Mesodermal cell (in vitro differentiated cells): ENCODE measurements around the gene RNF183.
"Not testable (repeated sequence)": the region's sequence is repeated elsewhere in the genome, so short reads cannot be mapped to it uniquely, and the experiment has no call there.

Experiments
- H3K27ac ChIP-seq: 2 replicates; pipeline ENCODE4 v1.7.0; 2013; ENCODE audit warnings: mild to moderate bottlenecking, low read depth, low read length, moderate library complexity; ENCODE audit not compliant: severe bottlenecking
- H3K36me3 ChIP-seq: 2 replicates; pipeline ENCODE4 v1.7.1; 2013; ENCODE audit warnings: mild to moderate bottlenecking, low read length, moderate library complexity; ENCODE audit not compliant: control insufficient read depth, insufficient read depth
- H3K4me1 ChIP-seq: one replicate; pipeline ENCODE4 v1.7.1; 2013; ENCODE audit warnings: mild to moderate bottlenecking, low read length; ENCODE audit not compliant: insufficient read depth, control insufficient read depth, poor library complexity, severe bottlenecking
- H3K4me3 ChIP-seq: 2 replicates; pipeline ENCODE4 v1.7.0; 2013; ENCODE audit warnings: low read length, control low read depth, mild to moderate bottlenecking; ENCODE audit not compliant: insufficient read depth, poor library complexity, severe bottlenecking; ENCODE audit errors: extremely low read depth
- H3K9me3 ChIP-seq: 2 replicates; pipeline ENCODE4 v1.7.1; 2013; ENCODE audit warnings: mild to moderate bottlenecking, low read length, moderate library complexity; ENCODE audit not compliant: control insufficient read depth
- WGBS, 2 experiments: methylation state at CpG; one replicate each; pipeline ENCODE4 v1.1.5; 2013; ENCODE audit warnings: missing lambda C conversion rate in 2 of 2; ENCODE audit not compliant: insufficient coverage in 2 of 2; 5-methylcytosine and 5-hydroxymethylcytosine counted together

Gene RNF183

DNA sequence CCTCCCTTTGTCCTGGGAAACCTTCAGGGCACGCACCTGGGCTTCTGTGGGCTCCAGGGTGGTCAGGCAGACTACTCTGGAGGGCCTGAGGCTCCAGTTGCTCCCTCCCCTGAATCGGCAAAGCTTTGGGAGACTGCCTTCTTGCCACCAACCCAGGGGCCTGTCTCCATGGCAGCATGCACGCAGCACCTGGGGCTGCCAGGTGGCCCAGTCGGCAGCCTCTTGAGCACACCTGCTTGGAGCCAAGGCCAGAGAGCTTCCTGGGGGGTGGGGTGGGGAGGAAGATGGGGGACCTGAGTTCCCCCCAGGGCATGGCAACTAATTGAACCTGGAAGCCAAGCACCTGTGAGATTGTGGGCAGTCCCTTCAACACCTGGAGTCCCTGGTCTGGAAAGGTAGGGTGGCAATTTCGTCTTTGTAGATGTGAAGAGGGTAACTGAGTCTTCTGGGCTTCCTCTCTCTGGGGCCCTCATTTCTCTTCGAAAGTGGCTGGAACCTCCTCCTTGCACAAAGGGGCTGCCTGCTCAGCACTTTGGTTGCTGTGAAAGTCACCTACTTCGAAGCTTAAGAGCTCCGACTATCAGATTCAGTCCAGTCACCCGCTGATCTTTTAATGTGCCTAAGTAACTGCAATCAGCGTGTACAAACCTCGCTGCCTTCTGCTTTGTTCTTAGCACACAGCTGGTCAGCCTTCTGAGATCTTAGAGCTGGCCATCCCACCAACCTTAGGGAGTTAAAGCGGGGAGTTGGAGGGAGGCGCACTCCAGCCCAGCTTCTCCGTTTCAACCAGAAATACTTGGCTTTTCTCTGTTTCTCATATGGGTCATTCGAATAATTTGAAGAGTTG lies 4.0 kb downstream of the RNF183 start:
- no peaks in the 10 kb centered on the region for H3K9me3 ChIP-seq
- 88 to 90% methylated on average over 7 to 11 of the region's 15 CpGs for WGBS, 2 experiments
- H3K36me3 ChIP-seq = no peaks in the 10 kb centered on the region
- H3K4me3 ChIP-seq = no peak overlapping the region
- no peaks in the 10 kb centered on the region for H3K4me1 ChIP-seq
- H3K27ac ChIP-seq = no peak overlapping the region

- H3K4me3 ChIP-seq = no peak overlapping the region
- no peaks in the 10 kb centered on the region for H3K4me1 ChIP-seq
- peaks cover 3% of the 10 kb centered on the region for H3K36me3 ChIP-seq
- no peak overlapping the region for H3K27ac ChIP-seq
- H3K9me3 ChIP-seq = no peaks in the 10 kb centered on the region
- WGBS, 2 experiments = 95 to 98% methylated on average over 5 to 8 of the region's 8 CpGs
Measured at GRCh38 chr9:113298311-113298710, 4.9 kb downstream of the RNF183 start.

- no peak overlapping the region for H3K27ac ChIP-seq
- 86 to 89% methylated on average over 4 to 7 of the region's 9 CpGs for WGBS, 2 experiments
- peaks cover 16% of the 10 kb centered on the region for H3K36me3 ChIP-seq
Measured at GRCh38 chr9:113296796-113297558, 6.2 kb downstream of the RNF183 start.

GRCh38 chr9:113296247-113296646 lies 6.9 kb downstream of the RNF183 start:
- H3K9me3 ChIP-seq, H3K27ac ChIP-seq, H3K4me3 ChIP-seq, H3K4me1 ChIP-seq: not testable (repeated sequence)
- H3K36me3 ChIP-seq = peaks cover 23% of the 10 kb centered on the region
- WGBS, 2 experiments = 95 to 96% methylated on average over 7 of the region's 8 CpGs

More at GRCh38 chr9:113296796-113297558, 6.2 kb downstream of the RNF183 start:
- no peaks in the 10 kb centered on the region for H3K4me1 ChIP-seq
- no peaks in the 10 kb centered on the region for H3K9me3 ChIP-seq
- no peak overlapping the region for H3K4me3 ChIP-seq

DNA sequence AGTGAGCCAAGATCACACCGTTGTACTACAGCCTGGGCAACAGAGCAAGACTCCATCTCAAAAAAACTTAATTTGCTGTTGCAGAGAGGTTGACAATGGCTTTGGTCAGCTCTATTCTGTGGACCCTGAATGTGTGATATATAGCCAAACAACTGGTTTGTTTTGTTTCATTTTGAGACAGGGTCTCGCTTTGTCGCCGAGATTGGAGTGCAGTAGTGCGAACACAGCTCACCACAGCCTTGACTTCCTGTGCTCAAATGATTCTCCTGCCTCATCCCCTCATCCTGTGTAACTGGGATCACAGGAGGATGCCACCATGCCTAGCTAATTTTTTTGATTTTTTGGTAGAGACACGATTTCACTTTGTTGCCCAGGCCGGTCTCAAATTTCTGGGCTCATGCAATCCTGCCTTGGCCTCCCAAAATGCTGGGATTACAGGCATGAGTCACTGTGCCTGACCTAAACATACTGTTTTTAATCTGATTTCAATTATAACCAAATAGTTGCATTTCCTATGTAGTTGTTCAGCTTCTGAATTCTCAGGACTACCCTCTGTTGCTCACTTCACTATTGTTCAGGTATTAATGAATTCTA lies 9.8 kb downstream of the RNF183 start:
- Histone ChIP-seq H3K27ac (no peak overlapping the region), H3K36me3 (peaks cover 51% of the 10 kb centered on the region), H3K4me1 (no peaks in the 10 kb centered on the region), H3K4me3 (no peak overlapping the region), H3K9me3 (no peaks in the 10 kb centered on the region)
- WGBS, 2 experiments = 98% methylated on average over 7 of the region's 7 CpGs

GRCh38 chr9:113290052-113290607 lies 13.0 kb downstream of the RNF183 start:
- H3K27ac ChIP-seq = no peak overlapping the region
- H3K9me3 ChIP-seq = no peaks in the 10 kb centered on the region
- WGBS, 2 experiments = 88 to 99% methylated on average over 6 of the region's 6 CpGs
- H3K4me3 ChIP-seq = no peak overlapping the region
- H3K36me3 ChIP-seq = peaks cover 81% of the 10 kb centered on the region
- H3K4me1 ChIP-seq = no peaks in the 10 kb centered on the region

GRCh38 chr9:113289091-113289490 lies 14.1 kb downstream of the RNF183 start:
- Histone ChIP-seq H3K9me3 (no peaks in the 10 kb centered on the region), H3K4me3 (no peak overlapping the region), H3K27ac (no peak overlapping the region), H3K4me1 (no peaks in the 10 kb centered on the region), H3K36me3 (peaks cover 91% of the 10 kb centered on the region)
- WGBS, 2 experiments = 100% methylated on average over 2 of the region's 2 CpGs; no CpG with 5 or more reads in 1 of the 2 experiments

DNA sequence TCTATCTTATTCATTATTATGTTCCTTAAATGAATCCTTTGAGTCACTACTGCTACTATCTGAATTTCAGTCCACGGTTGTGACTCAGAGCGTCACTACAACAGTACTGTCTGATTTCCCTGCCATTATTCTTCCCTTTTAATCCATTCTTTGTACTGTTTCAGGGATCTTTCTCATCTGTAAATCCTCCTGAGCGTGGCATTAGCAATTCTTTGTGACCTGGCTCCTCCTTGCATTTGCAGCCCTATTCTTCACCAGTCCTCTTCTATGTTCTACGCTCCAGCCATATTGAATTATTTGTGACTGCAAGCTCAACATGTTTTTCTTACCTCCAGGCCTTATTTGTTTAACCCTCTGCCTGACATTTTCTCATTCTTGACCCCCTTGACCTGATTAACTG lies 21.8 kb downstream of the RNF183 start:
- no peak overlapping the region for H3K4me3 ChIP-seq
- H3K36me3 ChIP-seq = peaks cover 92% of the 10 kb centered on the region
- WGBS, 2 experiments = 91 to 93% methylated on average over 4 of the region's 4 CpGs
- H3K9me3 ChIP-seq = no peaks in the 10 kb centered on the region
- H3K27ac ChIP-seq = no peak overlapping the region
- H3K4me1 ChIP-seq = peaks cover 7% of the 10 kb centered on the region

DNA sequence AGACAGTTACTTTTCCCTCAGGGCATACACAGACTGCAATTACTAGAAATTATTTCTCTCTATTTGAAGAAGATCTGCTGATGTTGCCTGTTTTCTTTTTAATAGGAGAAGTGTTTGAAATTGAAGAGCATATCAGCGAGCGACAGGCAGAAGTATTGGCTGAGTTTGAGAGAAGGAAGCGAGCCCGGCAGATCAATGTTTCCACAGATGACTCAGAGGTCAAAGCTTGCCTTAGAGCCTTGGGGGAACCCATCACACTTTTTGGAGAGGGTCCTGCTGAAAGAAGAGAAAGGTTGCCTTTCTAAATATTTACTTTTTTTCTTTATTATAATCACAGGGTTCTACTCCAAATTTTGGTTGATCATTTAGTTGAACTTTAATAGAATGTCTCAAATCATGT lies 24.3 kb downstream of the RNF183 start:
- H3K36me3 ChIP-seq = peaks cover 70% of the 10 kb centered on the region
- 94 to 100% methylated on average over 3 of the region's 4 CpGs for WGBS, 2 experiments
- peaks cover 7% of the 10 kb centered on the region for H3K4me1 ChIP-seq

More for the DNA sequence above, 24.3 kb downstream of the RNF183 start:
- H3K9me3 ChIP-seq = no peaks in the 10 kb centered on the region
- no peak overlapping the region for H3K27ac ChIP-seq
- no peak overlapping the region for H3K4me3 ChIP-seq
